Keratinocyte (primary cell): Measurements from ENCODE around the gene SLC15A3. TPM values are rescaled to one million over a fixed set of nuclear protein-coding genes. Genes with fewer than 3 reads are reported as not detected.

Source experiments
- DNase-seq: peaks from one replicate; pipeline ENCODE4 v3.0.0-alpha.2; 2011; ENCODE audit warnings: low read depth, missing footprints, low spot score
- FAIRE-seq: peaks from 2 replicates; lab custom pipeline; 2011; peaks lifted over from hg19 to GRCh38; lab: Jason Lieb, UNC
- H2AFZ ChIP-seq: 2 replicates; pipeline ENCODE4 v1.6.0; 2012; ENCODE audit warnings: low read length, control low read depth, inconsistent platforms; ENCODE audit not compliant: control insufficient read depth
- H3K27ac ChIP-seq: 2 replicates; pipeline ENCODE4 v1.5.1; 2011; ENCODE audit warnings: low read length; ENCODE audit not compliant: control insufficient read depth, insufficient read depth
- H3K27me3 ChIP-seq: 3 replicates; pipeline ENCODE4 v1.6.0; 2011; ENCODE audit warnings: low read length; ENCODE audit not compliant: control insufficient read depth, insufficient read depth; ENCODE audit errors: extremely low read depth
- H3K36me3 ChIP-seq, 2 experiments: 2 replicates in 1 of 2; 3 replicates in 1 of 2; pipeline ENCODE4 v1.5.1; 2011; ENCODE audit warnings: low read length in 2 of 2, mild to moderate bottlenecking in 1 of 2; ENCODE audit not compliant: control insufficient read depth in 2 of 2, insufficient read depth in 2 of 2; ENCODE audit errors: extremely low read depth in 1 of 2
- H3K4me1 ChIP-seq: 3 replicates; pipeline ENCODE4 v1.5.1; 2011; ENCODE audit warnings: low read length; ENCODE audit not compliant: control insufficient read depth, insufficient read depth; ENCODE audit errors: extremely low read depth
- H3K4me2 ChIP-seq: 3 replicates; pipeline ENCODE4 v1.6.0; 2011; ENCODE audit warnings: low read depth, low read length; ENCODE audit not compliant: control insufficient read depth, insufficient read depth; ENCODE audit errors: extremely low read depth
- H3K4me3 ChIP-seq, 3 experiments: fragments of 200-600 bp in 1 of 3; sonication (generic) in 1 of 3; 2 replicates in 2 of 3; 3 replicates in 1 of 3; pipeline ENCODE4 v1.5.1; 2011 to 2016; ENCODE audit warnings: low read length in 3 of 3, mild to moderate bottlenecking in 3 of 3, control low read depth in 2 of 3, inconsistent platforms in 1 of 3, low read depth in 1 of 3, mixed read lengths in 1 of 3, mixed run types in 1 of 3, moderate library complexity in 1 of 3; ENCODE audit not compliant: control insufficient read depth in 2 of 3, insufficient read depth in 2 of 3; ENCODE audit errors: extremely low read depth in 1 of 3
- H3K79me2 ChIP-seq: 2 replicates; pipeline ENCODE4 v1.6.0; 2012; ENCODE audit warnings: low read length; ENCODE audit not compliant: control insufficient read depth, insufficient read depth
- H3K9ac ChIP-seq: 3 replicates; pipeline ENCODE4 v1.6.0; 2011; ENCODE audit warnings: low read length; ENCODE audit not compliant: control insufficient read depth, insufficient read depth; ENCODE audit errors: extremely low read depth
- H3K9me1 ChIP-seq: 3 replicates; pipeline ENCODE4 v1.6.0; 2011; ENCODE audit warnings: low read length; ENCODE audit not compliant: control insufficient read depth, insufficient read depth; ENCODE audit errors: extremely low read depth
- H3K9me3 ChIP-seq: 2 replicates; pipeline ENCODE4 v1.5.1; 2012; ENCODE audit warnings: low read depth, low read length; ENCODE audit not compliant: control insufficient read depth
- H4K20me1 ChIP-seq: 3 replicates; pipeline ENCODE4 v1.6.0; 2011; ENCODE audit warnings: low read length; ENCODE audit not compliant: control insufficient read depth, insufficient read depth; ENCODE audit errors: extremely low read depth
- CTCF ChIP-seq, 3 experiments: IDR thresholded peaks in 1 of 3; conservative IDR thresholded peaks in 1 of 3; optimal IDR thresholded peaks in 1 of 3; 2 replicates in 2 of 3; 3 replicates in 1 of 3; pipeline versions ENCODE3 to v1.5.1; 2011; ENCODE audit warnings: low read length in 3 of 3, mild to moderate bottlenecking in 3 of 3, moderate library complexity in 2 of 3, control low read depth in 1 of 3, inconsistent platforms in 1 of 3; ENCODE audit not compliant: insufficient read depth in 2 of 3; ENCODE audit errors: extremely low read depth in 1 of 3
- EZH2 ChIP-seq: IDR thresholded peaks from one replicate; pipeline ENCODE4 v1.6.1; 2012; ENCODE audit warnings: inconsistent platforms, mild to moderate bottlenecking, low read length, moderate library complexity
- dilution Hi-C: fragments of 300-500 bp; cut with MboI; formaldehyde crosslinking; loops from one replicate; pipeline ENCODE4 v1.7.0; 2020; ENCODE audit warnings: low sequenced_read_pairs; ENCODE audit not compliant: extremely low pct_ligation_motif_present
- polyA plus RNA-seq, 5 experiments: library from polyadenylated mRNA; depleted of rRNA in 3 of 5; stranded (reverse) in 3 of 5; stranded (forward) in 1 of 5; unstranded in 1 of 5; fragments of >200 nt; gene quantifications; 1 replicate in 1 of 5; 2 replicates in 3 of 5; 3 replicates in 1 of 5; pipeline versions ENCODE4 v1.2.1 to v1.2.3, GENCODE V29; 2011 to 2012; ENCODE audit warnings: missing spikeins in 2 of 5, low read depth in 1 of 5, low replicate concordance in 1 of 5

Gene SLC15A3
- polyA plus RNA-seq, 1 donor (not counting 4 experiments of a cell fraction or from before 2014, with no cell fraction given): 1.0 TPM

- no peak overlapping the region for H2AFZ ChIP-seq
- dilution Hi-C loops: no loop called here
- no peak for FAIRE-seq
- H3K4me3 ChIP-seq: no peak overlapping the region
- H3K9ac ChIP-seq: no peak overlapping the region
- H3K9me1 ChIP-seq: no peaks in the 10 kb centered on the region
- peaks cover 20% of the 10 kb centered on the region for H3K4me1 ChIP-seq
- H3K36me3 ChIP-seq: no peaks in the 10 kb centered on the region
- H3K9me3 ChIP-seq: no peaks in the 10 kb centered on the region
- TF ChIP-seq CTCF (optimal IDR thresholded peaks at IDR 0.05 in 1 of 3, IDR thresholded peaks at IDR 0.05 in 1 of 3, conservative IDR thresholded peaks at IDR 0.05 in 1 of 3; ENCODE audit: extremely low read depth in 1 of 3, insufficient read depth in 2 of 3, low read length in 3 of 3) (no peak), EZH2 (no peak)
- no peaks in the 10 kb centered on the region for H3K79me2 ChIP-seq
- no peak for DNase-seq
- H3K4me2 ChIP-seq: no peak overlapping the region
- no peaks in the 10 kb centered on the region for H4K20me1 ChIP-seq
- H3K27ac ChIP-seq: no peak overlapping the region
- peaks cover 4% of the 10 kb centered on the region for H3K27me3 ChIP-seq
These were observed 5.2 kb downstream of the SLC15A3 start for GRCh38 chr11:60946601-60947264.

GRCh38 chr11:60945295-60945667 lies 6.7 kb downstream of the SLC15A3 start:
- Histone ChIP-seq H3K9ac (no peak overlapping the region), H3K4me2 (no peak overlapping the region), H3K27ac (no peak overlapping the region), H3K9me1 (no peaks in the 10 kb centered on the region), H3K4me1 (peaks cover 18% of the 10 kb centered on the region), H3K27me3 (no peaks in the 10 kb centered on the region), H3K4me3 (no peak overlapping the region), H3K36me3 (no peaks in the 10 kb centered on the region), H4K20me1 (no peaks in the 10 kb centered on the region), H3K9me3 (no peaks in the 10 kb centered on the region), H3K79me2 (no peaks in the 10 kb centered on the region), H2AFZ (no peak overlapping the region)
- TF ChIP-seq EZH2 (no peak), CTCF (optimal IDR thresholded peaks at IDR 0.05 in 1 of 3, IDR thresholded peaks at IDR 0.05 in 1 of 3, conservative IDR thresholded peaks at IDR 0.05 in 1 of 3; ENCODE audit: extremely low read depth in 1 of 3, insufficient read depth in 2 of 3, low read length in 3 of 3) (no peak)
- no peak for DNase-seq
- FAIRE-seq: no peak
- dilution Hi-C loops: no loop called here
